ENCODE results near the gene MCC. TPM values are rescaled to one million over a fixed set of nuclear protein-coding genes. Genes with fewer than 3 reads are reported as not detected.
A peak's percentile ranks its signal among the peaks of the same experiment; 100 is the strongest.

MCC gene
- total RNA-seq, 2 donors from 2014 or later: 7.5 to 9.9 TPM

DNA sequence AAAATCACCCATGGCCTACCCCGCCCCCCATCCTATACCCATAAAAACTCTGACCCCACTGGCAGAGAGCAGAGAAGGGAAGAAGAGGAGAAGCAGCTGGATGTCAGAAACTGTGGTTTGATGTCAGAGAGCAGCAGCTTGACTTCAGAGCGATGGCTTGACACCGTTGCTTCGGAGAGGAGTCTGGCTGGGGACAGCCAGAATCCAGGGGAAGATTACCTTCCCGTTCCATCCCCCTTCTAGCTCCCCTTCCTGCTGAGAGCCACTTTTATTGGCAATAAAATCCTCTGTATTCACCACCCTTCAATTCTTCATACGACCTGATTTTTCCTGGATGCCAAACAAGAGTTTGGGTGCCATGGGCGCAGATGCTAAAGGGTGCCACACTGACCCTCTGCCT is 373.7 kb downstream of the MCC start:
- H3K36me3 ChIP-seq (replicated peaks in 1 of 2; ENCODE audit: insufficient read depth in 1 of 2, low read depth in 2 of 2): no peaks in the 10 kb centered on the region
- H3K9me3 ChIP-seq: no peaks in the 10 kb centered on the region
- no peaks in the 10 kb centered on the region for H3K4me1 ChIP-seq
- ATAC-seq (no peak), DNase-seq (no peak)
- no peaks in the 10 kb centered on the region for H3K27me3 ChIP-seq
- H3K27ac ChIP-seq: no peak overlapping the region
- intact Hi-C loops (cut with DNase I): no loop called here
- TF ChIP-seq POLR2A (IDR thresholded peaks at IDR 0.05): no peak
- TF ChIP-seq, protein P1, sequence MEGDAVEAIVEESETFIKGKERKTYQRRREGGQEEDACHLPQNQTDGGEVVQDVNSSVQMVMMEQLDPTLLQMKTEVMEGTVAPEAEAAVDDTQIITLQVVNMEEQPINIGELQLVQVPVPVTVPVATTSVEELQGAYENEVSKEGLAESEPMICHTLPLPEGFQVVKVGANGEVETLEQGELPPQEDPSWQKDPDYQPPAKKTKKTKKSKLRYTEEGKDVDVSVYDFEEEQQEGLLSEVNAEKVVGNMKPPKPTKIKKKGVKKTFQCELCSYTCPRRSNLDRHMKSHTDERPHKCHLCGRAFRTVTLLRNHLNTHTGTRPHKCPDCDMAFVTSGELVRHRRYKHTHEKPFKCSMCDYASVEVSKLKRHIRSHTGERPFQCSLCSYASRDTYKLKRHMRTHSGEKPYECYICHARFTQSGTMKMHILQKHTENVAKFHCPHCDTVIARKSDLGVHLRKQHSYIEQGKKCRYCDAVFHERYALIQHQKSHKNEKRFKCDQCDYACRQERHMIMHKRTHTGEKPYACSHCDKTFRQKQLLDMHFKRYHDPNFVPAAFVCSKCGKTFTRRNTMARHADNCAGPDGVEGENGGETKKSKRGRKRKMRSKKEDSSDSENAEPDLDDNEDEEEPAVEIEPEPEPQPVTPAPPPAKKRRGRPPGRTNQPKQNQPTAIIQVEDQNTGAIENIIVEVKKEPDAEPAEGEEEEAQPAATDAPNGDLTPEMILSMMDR (IDR thresholded peaks at IDR 0.05): no peak
- WGBS, 2 donors: 87 to 91% methylated on average over 7 of the region's 7 CpGs
- no peak overlapping the region for H3K4me3 ChIP-seq

DNA sequence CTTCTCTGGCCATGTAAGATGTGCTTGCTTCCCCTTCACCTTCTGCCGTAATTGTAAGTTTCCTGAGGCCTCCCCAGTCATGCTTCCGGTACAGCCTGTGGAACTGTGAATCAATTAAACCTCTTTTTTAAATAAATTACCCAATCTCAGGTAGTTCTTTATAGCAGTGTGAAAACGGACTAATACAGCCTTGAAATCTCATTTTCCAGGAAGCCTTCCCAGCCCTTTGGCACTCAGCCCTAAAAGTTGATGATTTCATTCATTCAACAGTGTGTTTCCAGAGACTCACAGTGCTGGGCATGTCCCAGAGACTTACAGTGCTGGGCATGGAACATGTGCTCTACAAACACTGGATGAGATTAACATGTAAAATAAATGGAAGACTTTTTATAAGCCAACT is 375.8 kb downstream of the MCC start:
- 42 to 49% methylated on average over 3 of the region's 3 CpGs for WGBS, 2 donors
- TF ChIP-seq, protein P1 (IDR thresholded peaks at IDR 0.05): no peak
- no peak for TF ChIP-seq POLR2A (IDR thresholded peaks at IDR 0.05)
- peak in 3 of 4 donors; percentile 25 to 31 (median 30) for DNase-seq
- Histone ChIP-seq H3K36me3 (replicated peaks in 1 of 2; ENCODE audit: insufficient read depth in 1 of 2, low read depth in 2 of 2) (no peaks in the 10 kb centered on the region), H3K27me3 (no peaks in the 10 kb centered on the region), H3K9me3 (no peaks in the 10 kb centered on the region), H3K4me1 (no peaks in the 10 kb centered on the region), H3K27ac (no peak overlapping the region), H3K4me3 (no peak overlapping the region)
- ATAC-seq: peak; percentile 47
- intact Hi-C loops (cut with DNase I): no loop called here

DNA sequence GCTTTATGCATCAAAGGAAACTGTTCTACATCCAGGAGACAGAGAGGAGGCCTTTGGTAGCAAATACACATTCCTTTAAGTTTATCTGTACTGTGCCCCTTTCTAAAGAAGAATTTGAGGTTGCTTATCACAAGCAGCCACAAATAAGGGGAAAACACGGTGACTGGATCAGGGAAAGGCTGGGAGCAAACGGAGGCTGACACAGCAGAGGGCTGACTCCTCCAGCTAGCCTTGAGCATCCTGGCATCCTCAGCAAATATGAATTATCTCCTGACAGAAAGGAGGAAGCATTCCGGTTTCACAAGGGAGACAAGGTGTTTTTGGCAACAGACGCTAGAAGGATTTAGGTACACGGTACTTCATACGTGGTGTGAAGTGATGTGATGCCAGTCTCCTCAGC is 378.1 kb downstream of the MCC start:
- no peaks in the 10 kb centered on the region for H3K27me3 ChIP-seq
- H3K4me1 ChIP-seq: no peaks in the 10 kb centered on the region
- H3K9me3 ChIP-seq: no peaks in the 10 kb centered on the region
- DNase-seq (no peak), ATAC-seq (no peak)
- no peak overlapping the region for H3K4me3 ChIP-seq
- TF ChIP-seq POLR2A (IDR thresholded peaks at IDR 0.05): no peak
- TF ChIP-seq, protein P1 (IDR thresholded peaks at IDR 0.05): no peak
- no peak overlapping the region for H3K27ac ChIP-seq
- intact Hi-C loops (cut with DNase I): no loop called here
- H3K36me3 ChIP-seq (replicated peaks in 1 of 2; ENCODE audit: insufficient read depth in 1 of 2, low read depth in 2 of 2): no peaks in the 10 kb centered on the region
- 78 to 80% methylated on average over 6 of the region's 6 CpGs for WGBS, 2 donors

DNA sequence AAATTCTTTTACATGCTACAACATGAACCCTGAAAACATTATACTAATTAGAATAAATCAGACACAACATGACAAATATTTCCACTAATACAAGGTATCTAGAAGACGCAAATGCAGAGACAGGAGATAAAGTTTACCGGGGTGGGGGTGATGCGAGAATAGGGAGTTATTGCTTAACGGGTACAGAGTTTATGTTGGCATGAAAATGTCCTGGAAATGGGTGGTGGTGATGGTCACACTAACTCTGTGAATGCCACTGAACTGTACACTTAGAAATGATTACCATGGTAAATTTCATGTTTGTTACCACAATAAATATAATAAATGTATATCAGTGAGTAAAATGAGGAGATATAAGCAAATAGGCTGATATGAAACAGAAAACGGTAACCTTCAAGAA is 378.9 kb downstream of the MCC start:
- no peak for DNase-seq
- no peak for ATAC-seq
- 82 to 88% methylated on average over 5 of the region's 5 CpGs for WGBS, 2 donors
- TF ChIP-seq POLR2A (IDR thresholded peaks at IDR 0.05): no peak
- TF ChIP-seq, protein P1 (IDR thresholded peaks at IDR 0.05): no peak
- no peak overlapping the region for H3K4me3 ChIP-seq
- H3K27me3 ChIP-seq: no peaks in the 10 kb centered on the region
- no peak overlapping the region for H3K27ac ChIP-seq
- H3K36me3 ChIP-seq (replicated peaks in 1 of 2; ENCODE audit: insufficient read depth in 1 of 2, low read depth in 2 of 2): no peaks in the 10 kb centered on the region
- H3K9me3 ChIP-seq: no peaks in the 10 kb centered on the region
- intact Hi-C loops (cut with DNase I): no loop called here
- no peaks in the 10 kb centered on the region for H3K4me1 ChIP-seq

DNA sequence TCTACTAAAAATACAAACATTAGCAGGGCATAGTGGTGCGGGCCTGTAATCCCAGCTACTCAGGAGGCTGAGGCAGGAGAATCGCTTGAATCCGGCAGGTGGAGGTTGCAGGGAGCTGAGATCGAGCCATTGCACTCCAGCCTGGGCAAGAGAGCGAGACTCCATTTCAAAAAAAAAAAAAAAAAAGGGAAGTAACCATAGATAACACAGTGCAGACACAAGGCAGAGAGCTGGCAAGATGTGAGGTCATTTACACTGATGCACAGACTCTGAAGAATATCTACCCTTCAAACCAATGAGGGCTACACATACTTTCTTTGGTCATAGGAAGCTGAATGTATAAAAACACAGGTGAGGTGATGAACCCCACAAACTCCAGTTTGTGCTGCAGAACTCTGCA is 379.8 kb downstream of the MCC start:
- Histone ChIP-seq H3K27ac (no peak overlapping the region), H3K36me3 (replicated peaks in 1 of 2; ENCODE audit: insufficient read depth in 1 of 2, low read depth in 2 of 2) (no peaks in the 10 kb centered on the region), H3K4me3 (no peak overlapping the region), H3K9me3 (no peaks in the 10 kb centered on the region), H3K27me3 (no peaks in the 10 kb centered on the region), H3K4me1 (no peaks in the 10 kb centered on the region)
- intact Hi-C loops (cut with DNase I): no loop called here
- ATAC-seq (no peak), DNase-seq (no peak)
- TF ChIP-seq, protein P1 (IDR thresholded peaks at IDR 0.05): no peak
- TF ChIP-seq POLR2A (IDR thresholded peaks at IDR 0.05): no peak
- 78 to 92% methylated on average over 5 of the region's 5 CpGs for WGBS, 2 donors
